Measurements from ENCODE around the gene SCIN. TPM values are rescaled to one million over a fixed set of nuclear protein-coding genes. Genes with fewer than 3 reads are reported as not detected.

Gene SCIN
- total RNA-seq, 1 donor from 2014 or later: 14.7 TPM

- H3K36me3 ChIP-seq (ENCODE audit: control insufficient read depth, insufficient read depth, low read length): no peaks in the 10 kb centered on the region
- peak; percentile 5 for DNase-seq (ENCODE audit: low read depth)
- TF ChIP-seq CTCF (IDR thresholded peaks at IDR 0.05; ENCODE audit: insufficient read depth, low read length, poor library complexity, severe bottlenecking): peak; percentile 82
These were observed 53.5 kb downstream of the SCIN start for GRCh38 chr7:12623885-12624498.

GRCh38 chr7:12625836-12626235 lies 55.3 kb downstream of the SCIN start:
- Histone ChIP-seq H3K4me3 (ENCODE audit: low read depth, low read length) (no peak overlapping the region), H3K36me3 (ENCODE audit: control insufficient read depth, insufficient read depth, low read length) (no peaks in the 10 kb centered on the region), H3K27me3 (ENCODE audit: control insufficient read depth, insufficient read depth, low read length) (no peaks in the 10 kb centered on the region)
- DNase-seq (ENCODE audit: low read depth): no peak
- no peak for TF ChIP-seq CTCF (IDR thresholded peaks at IDR 0.05; ENCODE audit: insufficient read depth, low read length, poor library complexity, severe bottlenecking)

More at GRCh38 chr7:12623885-12624498, 53.5 kb downstream of the SCIN start:
- H3K27me3 ChIP-seq (ENCODE audit: control insufficient read depth, insufficient read depth, low read length): no peaks in the 10 kb centered on the region
- H3K4me3 ChIP-seq (ENCODE audit: low read depth, low read length): no peak overlapping the region

DNA sequence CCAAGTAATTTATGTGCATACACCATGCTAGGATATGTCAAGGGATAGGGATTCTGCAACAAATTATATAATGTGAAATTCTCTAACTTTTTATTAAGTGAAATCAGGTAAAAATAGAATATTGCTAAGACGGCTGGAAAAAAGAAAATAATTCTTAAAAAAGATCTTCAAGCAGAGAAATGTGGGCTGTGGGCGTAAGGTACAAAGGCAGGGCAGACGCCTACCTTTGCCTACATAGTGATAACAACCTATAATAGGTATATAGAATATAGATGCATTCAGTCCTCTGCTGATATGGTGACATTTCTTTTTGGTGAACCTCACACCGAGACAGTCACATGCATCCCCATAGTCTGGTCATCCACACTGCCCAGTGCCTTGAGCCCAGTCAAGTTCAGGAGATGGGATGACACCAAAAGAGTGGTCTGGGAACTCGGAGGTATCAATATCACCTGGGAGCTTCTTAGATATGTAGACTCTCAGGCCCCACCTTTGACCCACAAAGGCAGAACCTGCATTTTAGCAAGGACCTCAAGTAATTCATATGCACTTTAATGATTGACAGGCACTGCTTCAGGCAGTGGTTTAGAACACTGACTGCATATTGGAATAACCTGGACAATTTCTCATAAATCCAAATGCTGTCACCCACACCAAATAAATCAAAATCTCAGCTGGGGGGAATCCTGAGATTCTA lies 59.4 kb downstream of the SCIN start:
- DNase-seq (ENCODE audit: low read depth): no peak
- H3K27me3 ChIP-seq (ENCODE audit: control insufficient read depth, insufficient read depth, low read length): no peaks in the 10 kb centered on the region
- TF ChIP-seq CTCF (IDR thresholded peaks at IDR 0.05; ENCODE audit: insufficient read depth, low read length, poor library complexity, severe bottlenecking): no peak
- H3K36me3 ChIP-seq (ENCODE audit: control insufficient read depth, insufficient read depth, low read length): no peaks in the 10 kb centered on the region
- H3K4me3 ChIP-seq (ENCODE audit: low read depth, low read length): no peak overlapping the region

- DNase-seq (ENCODE audit: low read depth): no peak
- no peak for TF ChIP-seq CTCF (IDR thresholded peaks at IDR 0.05; ENCODE audit: insufficient read depth, low read length, poor library complexity, severe bottlenecking)
- no peaks in the 10 kb centered on the region for H3K27me3 ChIP-seq (ENCODE audit: control insufficient read depth, insufficient read depth, low read length)
- H3K36me3 ChIP-seq (ENCODE audit: control insufficient read depth, insufficient read depth, low read length): no peaks in the 10 kb centered on the region
- no peak overlapping the region for H3K4me3 ChIP-seq (ENCODE audit: low read depth, low read length)
These were observed 59.9 kb downstream of the SCIN start for GRCh38 chr7:12630513-12630819.

- H3K4me3 ChIP-seq (ENCODE audit: low read depth, low read length): no peak overlapping the region
- H3K36me3 ChIP-seq (ENCODE audit: control insufficient read depth, insufficient read depth, low read length): no peaks in the 10 kb centered on the region
- no peak for DNase-seq (ENCODE audit: low read depth)
- TF ChIP-seq CTCF (IDR thresholded peaks at IDR 0.05; ENCODE audit: insufficient read depth, low read length, poor library complexity, severe bottlenecking): no peak
- no peaks in the 10 kb centered on the region for H3K27me3 ChIP-seq (ENCODE audit: control insufficient read depth, insufficient read depth, low read length)
These were observed 63.1 kb downstream of the SCIN start for GRCh38 chr7:12633582-12633981.

GRCh38 chr7:12635830-12636229 lies 65.3 kb downstream of the SCIN start:
- Histone ChIP-seq H3K4me3 (ENCODE audit: low read depth, low read length) (no peak overlapping the region), H3K27me3 (ENCODE audit: control insufficient read depth, insufficient read depth, low read length) (no peaks in the 10 kb centered on the region), H3K36me3 (ENCODE audit: control insufficient read depth, insufficient read depth, low read length) (no peaks in the 10 kb centered on the region)
- DNase-seq (ENCODE audit: low read depth): no peak
- TF ChIP-seq CTCF (IDR thresholded peaks at IDR 0.05; ENCODE audit: insufficient read depth, low read length, poor library complexity, severe bottlenecking): no peak

Data from kidney epithelial cell (primary cell).